Stimulated activated naive CD4-positive, alpha-beta T cell (primary cell): ENCODE data around the gene ZNF205.
"Not testable (repeated sequence)": the region's sequence is repeated elsewhere in the genome, so short reads cannot be mapped to it uniquely, and the experiment has no call there.

ENCODE experiments used
- DNase-seq, 6 experiments: peaks; one replicate each; lab custom pipeline; 2025; lab: John Stamatoyannopoulos, UW

Gene ZNF205

GRCh38 chr16:3131755-3132377 lies 19.5 kb downstream of the ZNF205 start:
- DNase-seq, result peak in 3 of 6 experiments; percentile 15 to 29 (median 22)

GRCh38 chr16:3133844-3134243 lies 21.5 kb downstream of the ZNF205 start:
- DNase-seq, result peak in 1 of 6 experiments; percentile 20

GRCh38 chr16:3134338-3135125 lies 22.1 kb downstream of the ZNF205 start, which contains the start of gene ZNF213:
TSS of gene ZNF213 (plus strand) at chr16:3135029. CDS start at chr16:3137281, 2,252 bp downstream.
- peak; percentile 81 to 95 (median 93) for DNase-seq

GRCh38 chr16:3135126-3135715 lies 22.8 kb downstream of the ZNF205 start:
- peak in 1 of 6 experiments; percentile 41 for DNase-seq

- DNase-seq, result no peak
Measured at GRCh38 chr16:3137267-3137666, 24.9 kb downstream of the ZNF205 start.

GRCh38 chr16:3138342-3138741 lies 26.0 kb downstream of the ZNF205 start:
- no peak for DNase-seq

- DNase-seq, result no peak
Measured at GRCh38 chr16:3138823-3139426, 26.5 kb downstream of the ZNF205 start.

GRCh38 chr16:3139561-3139960 lies 27.2 kb downstream of the ZNF205 start:
- not testable (repeated sequence) for DNase-seq

GRCh38 chr16:3140603-3141427 lies 28.4 kb downstream of the ZNF205 start:
- no peak for DNase-seq

GRCh38 chr16:3141781-3142311 lies 29.5 kb downstream of the ZNF205 start:
- no peak for DNase-seq

GRCh38 chr16:3142327-3142726 lies 29.9 kb downstream of the ZNF205 start:
- DNase-seq, result no peak

GRCh38 chr16:3142770-3143169 lies 30.4 kb downstream of the ZNF205 start:
- DNase-seq, result no peak

GRCh38 chr16:3143189-3143588 lies 30.8 kb downstream of the ZNF205 start:
- no peak for DNase-seq

GRCh38 chr16:3143598-3144320 lies 31.4 kb downstream of the ZNF205 start:
- DNase-seq, result no peak

GRCh38 chr16:3144321-3144983 lies 32.1 kb downstream of the ZNF205 start:
- no peak for DNase-seq

GRCh38 chr16:3145151-3145550 lies 32.8 kb downstream of the ZNF205 start:
- DNase-seq, result no peak

GRCh38 chr16:3145660-3146059 lies 33.3 kb downstream of the ZNF205 start:
- no peak for DNase-seq

GRCh38 chr16:3147046-3147756 lies 34.8 kb downstream of the ZNF205 start:
- DNase-seq, result no peak

GRCh38 chr16:3147757-3148104 lies 35.3 kb downstream of the ZNF205 start:
- DNase-seq, result no peak
